Smooth muscle cell (in vitro differentiated cells): ENCODE data around the gene LIPT2. TPM values are rescaled to one million over a fixed set of nuclear protein-coding genes. Genes with fewer than 3 reads are reported as not detected.

Experiments
- DNase-seq: peaks from one replicate; lab custom pipeline; 2025; ENCODE audit not compliant: unreplicated experiment; lab: John Stamatoyannopoulos, UW
- H2AFZ ChIP-seq: fragments of 200-600 bp; sonication (generic); 2 replicates; pipeline ENCODE4 v1.6.0; 2016; ENCODE audit warnings: antibody characterized with exemption, low read depth, mild to moderate bottlenecking
- H3F3A ChIP-seq: fragments of 200-600 bp; sonication (generic); 2 replicates; pipeline ENCODE4 v1.6.0; 2017; ENCODE audit warnings: antibody characterized with exemption, low read depth
- H3K27ac ChIP-seq: fragments of 200-600 bp; sonication (generic); 2 replicates; pipeline ENCODE4 v1.5.1; 2016; ENCODE audit warnings: low read depth, mild to moderate bottlenecking
- H3K27me3 ChIP-seq: fragments of 200-600 bp; sonication (generic); 2 replicates; pipeline ENCODE4 v1.6.1; 2016; ENCODE audit warnings: low read depth, mild to moderate bottlenecking
- H3K36me3 ChIP-seq: fragments of 200-600 bp; sonication (generic); 2 replicates; pipeline ENCODE4 v1.5.1; 2016; ENCODE audit warnings: low read depth
- H3K4me1 ChIP-seq: fragments of 200-600 bp; sonication (generic); 2 replicates; pipeline ENCODE4 v1.5.1; 2016; ENCODE audit warnings: low read depth
- H3K4me2 ChIP-seq: fragments of 200-600 bp; sonication (generic); 2 replicates; pipeline ENCODE4 v1.6.0; 2016; ENCODE audit warnings: mild to moderate bottlenecking
- H3K4me3 ChIP-seq: fragments of 200-600 bp; sonication (generic); 2 replicates; pipeline ENCODE4 v1.5.1; 2016; ENCODE audit warnings: mild to moderate bottlenecking
- H3K79me2 ChIP-seq: fragments of 200-600 bp; sonication (generic); 2 replicates; pipeline ENCODE4 v1.6.0; 2016; ENCODE audit warnings: low read depth, mild to moderate bottlenecking
- H3K9ac ChIP-seq: fragments of 200-600 bp; sonication (generic); 2 replicates; pipeline ENCODE4 v1.6.0; 2016; ENCODE audit warnings: low read depth
- H3K9me3 ChIP-seq: fragments of 200-600 bp; sonication (generic); replicated peaks from 2 replicates; pipeline ENCODE4 v1.5.1; 2016; ENCODE audit warnings: low read depth
- H4K20me1 ChIP-seq: fragments of 200-600 bp; sonication (generic); 2 replicates; pipeline ENCODE4 v1.6.0; 2016; ENCODE audit warnings: low read depth
- CTCF ChIP-seq: fragments of 200-600 bp; sonication (generic); IDR thresholded peaks from 2 replicates; pipeline ENCODE4 v1.5.1; 2017; ENCODE audit warnings: borderline replicate concordance, mild to moderate bottlenecking, antibody characterized with exemption; ENCODE audit not compliant: insufficient read depth, poor library complexity, severe bottlenecking
- WGBS: methylation state at CpG from one replicate; pipeline ENCODE4 v1.1.7; 2016; ENCODE audit warnings: low lambda C conversion rate; 5-methylcytosine and 5-hydroxymethylcytosine counted together
- polyA plus RNA-seq: library from polyadenylated mRNA; unstranded; fragments of >200 nt; fragmentation: Nextera tagmentation; extraction: Ambion mirVana; gene quantifications from 2 replicates; pipeline ENCODE4 v1.2.1, GENCODE V29; 2016
- total RNA-seq: library from RNA; depleted of rRNA; stranded (reverse); fragments of >200 nt; gene quantifications from 2 replicates; pipeline ENCODE4 v1.2.3, GENCODE V29; 2014

Gene LIPT2
- total and polyA plus RNA-seq, 2 experiments from 2014 or later: 4.0 to 10.2 TPM

GRCh38 chr11:74450318-74450717, 43.2 kb downstream of the LIPT2 start:
- DNase-seq: no peak
- WGBS: 81% methylated on average over 6 of the region's 6 CpGs
- Histone ChIP-seq H3F3A (no peaks in the 10 kb centered on the region), H3K4me2 (no peak overlapping the region), H3K4me3 (no peak overlapping the region), H3K36me3 (no peaks in the 10 kb centered on the region), H2AFZ (no peak overlapping the region), H3K27ac (no peak overlapping the region), H4K20me1 (no peaks in the 10 kb centered on the region), H3K27me3 (no peaks in the 10 kb centered on the region), H3K4me1 (no peaks in the 10 kb centered on the region), H3K79me2 (no peaks in the 10 kb centered on the region), H3K9ac (no peak overlapping the region), H3K9me3 (no peaks in the 10 kb centered on the region)
- no peak for TF ChIP-seq CTCF

- WGBS: 80% methylated on average over 2 of the region's 2 CpGs
- H3K9me3 ChIP-seq: no peaks in the 10 kb centered on the region
- no peaks in the 10 kb centered on the region for H3K36me3 ChIP-seq
- no peak overlapping the region for H3K4me2 ChIP-seq
- no peaks in the 10 kb centered on the region for H3K4me1 ChIP-seq
- H2AFZ ChIP-seq: no peak overlapping the region
- no peaks in the 10 kb centered on the region for H4K20me1 ChIP-seq
- no peaks in the 10 kb centered on the region for H3K79me2 ChIP-seq
- TF ChIP-seq CTCF: peak; percentile 72
- no peaks in the 10 kb centered on the region for H3F3A ChIP-seq
- H3K9ac ChIP-seq: no peak overlapping the region
- H3K27ac ChIP-seq: no peak overlapping the region
- no peak for DNase-seq
- H3K4me3 ChIP-seq: no peak overlapping the region
- no peaks in the 10 kb centered on the region for H3K27me3 ChIP-seq
Observed at GRCh38 chr11:74449369-74449931, 44.1 kb downstream of the LIPT2 start.

- Histone ChIP-seq H3K79me2 (no peaks in the 10 kb centered on the region), H3K27me3 (no peaks in the 10 kb centered on the region), H3K9ac (no peak overlapping the region), H3K4me2 (no peak overlapping the region), H3K36me3 (no peaks in the 10 kb centered on the region), H3K4me1 (peaks cover 5% of the 10 kb centered on the region), H2AFZ (no peak overlapping the region), H4K20me1 (no peaks in the 10 kb centered on the region), H3F3A (no peaks in the 10 kb centered on the region), H3K4me3 (no peak overlapping the region), H3K27ac (no peak overlapping the region), H3K9me3 (no peaks in the 10 kb centered on the region)
- DNase-seq: no peak
- TF ChIP-seq CTCF: no peak
Observed at GRCh38 chr11:74447720-74448119, 45.8 kb downstream of the LIPT2 start.

GRCh38 chr11:74446532-74446938, 47.0 kb downstream of the LIPT2 start:
- Histone ChIP-seq H3K9me3 (no peaks in the 10 kb centered on the region), H3K27me3 (no peaks in the 10 kb centered on the region), H3F3A (no peaks in the 10 kb centered on the region), H3K4me1 (peaks cover 5% of the 10 kb centered on the region), H3K4me3 (no peak overlapping the region), H3K27ac (no peak overlapping the region), H2AFZ (no peak overlapping the region), H4K20me1 (no peaks in the 10 kb centered on the region), H3K79me2 (no peaks in the 10 kb centered on the region), H3K36me3 (no peaks in the 10 kb centered on the region), H3K4me2 (no peak overlapping the region), H3K9ac (no peak overlapping the region)
- TF ChIP-seq CTCF: no peak
- no peak for DNase-seq
- WGBS: 77% methylated on average over 1 of the region's 1 CpG
